Kasumi-1 (cell line): Measurements from ENCODE around the gene NNAT.
"Not testable (repeated sequence)": the region's sequence is repeated elsewhere in the genome, so short reads cannot be mapped to it uniquely, and the experiment has no call there.

Experiments
- DNase-seq, 2 experiments: peaks; one replicate each; lab custom pipeline; 2025; lab: John Stamatoyannopoulos, UW

Gene NNAT, protein sequence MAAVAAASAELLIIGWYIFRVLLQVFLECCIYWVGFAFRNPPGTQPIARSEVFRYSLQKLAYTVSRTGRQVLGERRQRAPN

GRCh38 chr20:37521061-37521771 lies at the start of gene NNAT:
Gene NNAT (plus strand): TSS chr20:37521250. CDS start chr20:37521332, 82 bp downstream.
- DNase-seq: no peak

GRCh38 chr20:37471741-37472235 lies 49.3 kb upstream of the NNAT start:
- DNase-seq: no peak

DNA sequence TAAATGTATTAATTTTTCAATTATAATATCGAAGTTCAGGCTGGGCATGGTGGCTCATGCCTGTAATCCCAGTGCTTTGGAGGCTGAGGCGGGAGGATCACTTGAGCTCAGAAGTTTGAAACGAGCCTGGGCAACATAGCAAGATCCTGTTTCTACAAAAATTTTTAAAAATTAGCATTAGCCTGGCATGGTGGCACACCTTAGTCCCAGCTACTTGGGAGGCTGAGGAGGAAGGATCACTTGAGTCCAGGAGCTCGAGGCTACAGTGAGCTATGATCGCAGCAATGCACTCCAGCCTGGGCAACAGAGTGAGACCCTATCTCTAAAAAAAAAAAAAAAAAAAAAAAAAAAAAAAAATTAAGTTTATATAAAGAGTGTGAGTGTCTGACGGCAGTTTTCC lies 48.6 kb upstream of the NNAT start:
- DNase-seq: not testable (repeated sequence)

GRCh38 chr20:37473249-37474000 lies 47.6 kb upstream of the NNAT start:
- no peak for DNase-seq

DNA sequence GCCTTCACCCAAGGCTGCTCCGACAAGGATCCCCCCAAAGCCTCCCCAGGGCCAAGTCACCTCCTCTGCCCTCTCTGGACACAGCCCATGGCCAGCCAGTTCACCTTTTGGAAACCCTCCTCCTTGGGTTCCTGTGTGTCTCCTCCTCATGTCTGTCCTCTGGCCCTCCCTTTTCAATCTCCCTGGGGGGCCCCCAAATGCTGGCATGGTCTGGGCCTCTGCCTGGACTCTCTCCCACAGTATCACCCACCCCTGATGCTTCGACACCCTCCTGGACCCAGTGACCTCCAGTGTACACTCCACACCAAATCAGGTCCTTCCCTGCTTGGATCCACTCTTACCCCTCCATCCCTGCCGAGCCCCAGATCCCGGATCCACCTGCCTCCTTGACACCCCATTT lies 46.7 kb upstream of the NNAT start:
- no peak for DNase-seq

- DNase-seq: no peak
Measured at GRCh38 chr20:37475252-37475651, 45.8 kb upstream of the NNAT start.

DNA sequence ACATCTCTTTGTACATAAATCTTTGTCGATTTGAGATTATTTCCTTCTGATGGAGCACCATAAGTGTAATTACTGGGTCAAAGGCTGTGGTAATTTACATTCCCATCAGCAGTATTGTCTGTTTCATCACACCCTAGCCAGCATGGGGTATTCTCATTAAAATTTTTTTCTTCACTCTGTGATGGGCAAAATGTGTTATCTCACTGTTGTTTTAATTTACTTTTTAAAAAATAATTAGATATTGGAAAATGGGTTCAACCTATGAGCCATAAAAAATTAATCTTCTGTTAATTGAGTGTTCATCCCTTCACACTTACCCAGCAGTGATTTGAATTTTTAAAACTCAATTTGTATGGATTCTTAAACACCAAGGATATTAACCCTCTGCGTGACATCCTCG lies 44.0 kb upstream of the NNAT start:
- DNase-seq: no peak

DNA sequence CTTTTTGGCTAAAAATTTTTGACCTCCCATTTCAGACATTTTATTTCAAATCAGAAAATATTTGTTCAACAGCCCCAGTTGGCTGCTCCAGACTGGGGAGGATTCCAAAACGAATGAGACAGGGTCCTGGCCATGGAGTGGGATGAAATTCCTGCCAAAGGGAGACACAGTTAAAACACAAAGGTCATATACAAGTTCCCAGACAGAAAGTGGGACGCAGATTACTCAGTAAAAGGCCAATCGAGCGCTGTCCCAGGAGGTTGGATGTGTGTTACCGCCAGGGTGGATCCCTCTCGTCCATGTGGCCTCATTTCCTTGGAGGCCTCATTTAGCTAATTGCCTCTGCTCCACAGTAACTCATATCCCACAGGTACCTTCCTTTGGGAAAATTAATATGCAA lies 41.8 kb upstream of the NNAT start:
- DNase-seq: no peak

GRCh38 chr20:37479925-37480691 lies 40.9 kb upstream of the NNAT start:
- DNase-seq: no peak

DNA sequence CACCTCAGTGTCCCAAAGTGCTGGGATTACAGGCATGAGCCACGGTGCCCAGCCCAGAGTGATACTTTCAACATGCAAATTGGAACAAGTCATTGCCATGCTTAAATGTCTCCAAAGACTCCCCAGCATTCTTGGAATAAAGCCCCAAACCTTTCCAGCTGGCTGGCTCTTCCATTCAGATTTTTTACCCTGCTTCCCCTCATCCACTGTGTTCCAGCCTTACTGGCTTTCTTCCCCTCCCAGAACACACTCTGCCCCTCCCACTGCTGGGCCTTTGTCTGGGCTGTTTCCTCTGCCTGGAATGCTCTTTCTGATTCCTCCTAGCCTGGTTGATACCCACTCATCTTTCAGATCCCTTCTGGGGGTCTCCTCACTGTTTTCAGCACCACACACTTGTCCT lies 40.1 kb upstream of the NNAT start:
- DNase-seq: no peak

- DNase-seq: no peak
Measured at GRCh38 chr20:37481610-37482009, 39.4 kb upstream of the NNAT start.

GRCh38 chr20:37484331-37484730 lies 36.7 kb upstream of the NNAT start:
- no peak for DNase-seq

DNA sequence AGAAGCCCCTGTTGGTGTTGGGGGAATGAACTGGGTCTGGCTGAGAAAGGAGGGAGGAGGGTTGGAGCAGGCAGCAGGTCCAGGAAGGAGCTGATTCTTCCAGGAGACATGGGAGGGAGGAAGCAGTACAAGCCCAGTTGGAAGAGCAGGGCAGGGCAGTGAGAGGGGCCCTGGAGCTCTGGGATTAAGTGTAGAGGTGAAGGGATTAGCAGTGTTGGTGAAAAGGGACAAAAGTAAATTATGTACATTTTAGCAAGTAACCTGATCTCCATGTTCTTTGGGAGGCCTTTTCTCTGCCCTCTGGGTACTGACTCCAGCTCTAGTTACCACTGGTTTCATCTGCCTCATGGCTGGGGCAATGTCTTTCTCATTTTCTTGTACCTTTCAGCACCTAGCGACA lies 34.8 kb upstream of the NNAT start:
- DNase-seq: not testable (repeated sequence)

GRCh38 chr20:37490663-37491350 lies 30.2 kb upstream of the NNAT start:
- DNase-seq: no peak

DNA sequence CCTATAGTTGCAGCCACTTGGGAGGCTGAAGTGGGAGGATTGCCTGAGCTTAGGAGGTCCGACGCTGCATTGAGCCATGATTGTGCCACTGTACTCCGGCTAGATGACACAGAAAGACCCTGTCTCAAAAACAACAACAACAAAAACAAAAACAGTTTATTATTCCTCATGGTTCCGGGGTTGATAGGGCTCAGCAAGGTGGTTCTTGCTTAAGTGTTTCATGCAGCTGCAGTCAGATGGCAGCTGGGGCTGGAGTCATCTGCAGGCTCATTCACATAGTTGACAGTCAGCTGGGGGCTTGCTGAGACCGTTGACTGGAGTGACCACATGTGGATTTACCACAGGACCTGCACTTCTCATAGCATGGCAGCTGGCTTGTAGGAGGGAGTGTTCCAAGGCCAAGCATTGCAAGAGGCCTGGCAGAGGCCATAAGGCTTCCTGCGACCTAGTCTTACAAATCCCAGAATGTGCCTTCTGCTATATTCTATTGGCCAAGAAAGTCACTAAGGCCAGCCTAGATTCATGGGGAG lies 28.9 kb upstream of the NNAT start:
- DNase-seq: no peak

- DNase-seq: no peak
Measured at GRCh38 chr20:37492945-37493344, 28.1 kb upstream of the NNAT start.

DNA sequence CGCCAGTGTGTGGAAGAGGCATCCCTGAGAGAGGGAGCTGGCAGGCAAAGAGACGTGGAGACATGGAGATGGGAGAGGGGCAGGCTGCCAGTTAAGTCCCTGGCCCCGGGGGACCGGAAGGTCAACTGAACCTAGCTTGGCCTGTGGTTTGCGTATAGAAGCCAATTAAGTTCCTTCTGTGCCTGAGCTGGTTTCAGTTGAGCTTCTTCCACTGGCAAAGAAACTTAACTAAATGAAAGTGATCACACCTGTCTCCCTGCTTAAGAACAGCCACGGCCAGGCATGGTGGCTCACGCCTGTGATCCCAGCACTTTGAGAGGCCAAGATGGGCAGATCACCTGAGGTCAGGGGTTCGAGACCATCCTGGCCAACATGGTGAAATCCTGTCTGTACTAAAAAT lies 26.7 kb upstream of the NNAT start:
- DNase-seq: no peak

GRCh38 chr20:37494796-37495195 lies 26.3 kb upstream of the NNAT start:
- no peak for DNase-seq

DNA sequence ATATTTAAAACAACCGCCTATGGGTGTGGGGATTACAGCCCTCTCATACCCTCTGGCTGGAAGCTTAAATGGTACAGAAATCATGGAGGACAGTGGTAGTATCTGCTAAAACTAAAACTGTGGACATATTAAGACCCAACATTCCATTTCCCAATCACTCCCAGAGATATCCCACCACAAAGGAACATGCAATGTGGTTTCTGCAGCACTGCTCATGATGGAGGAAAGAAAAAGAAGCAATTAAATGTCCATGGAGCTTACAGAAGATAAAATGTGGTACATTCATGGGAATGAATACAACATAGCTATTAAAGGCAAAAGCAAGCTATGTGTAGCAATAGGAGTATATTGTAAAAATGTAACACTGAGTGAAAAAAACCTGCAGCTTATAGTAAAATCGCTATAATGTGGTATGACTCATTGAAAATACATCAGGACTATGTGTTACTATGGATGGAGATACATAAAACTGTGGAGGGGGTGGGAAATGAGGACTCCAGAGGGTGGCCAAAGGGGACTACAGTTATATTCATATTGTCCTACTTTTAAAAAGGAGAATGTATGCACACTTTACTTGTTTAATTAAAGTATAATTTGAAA lies 22.9 kb upstream of the NNAT start:
- no peak for DNase-seq

- no peak for DNase-seq
Measured at GRCh38 chr20:37500311-37500710, 20.7 kb upstream of the NNAT start.

GRCh38 chr20:37501940-37502339 lies 19.1 kb upstream of the NNAT start:
- DNase-seq: no peak
